BJ (cell line): Measurements from ENCODE around the gene SORL1. TPM values are rescaled to one million over a fixed set of nuclear protein-coding genes. Genes with fewer than 3 reads are reported as not detected.
"Not testable (repeated sequence)": the region's sequence is repeated elsewhere in the genome, so short reads cannot be mapped to it uniquely, and the experiment has no call there.

Experiments
- CTCF ChIA-PET: fragments of 350-600 bp; formaldehyde crosslinking; extraction: SDS; loops from one replicate; lab custom pipeline; 2021; ENCODE audit warnings: antibody characterized with exemption, inconsistent platforms; lab: Yijun Ruan, JAX
- POLR2A ChIA-PET: fragments of 300-600 bp; sonication (Branson Sonifier 250); formaldehyde crosslinking; extraction: SDS; loops from one replicate; lab custom pipeline; 2021; ENCODE audit warnings: antibody characterized with exemption; lab: Charles Lee
- DNase-seq: peaks from one replicate; pipeline ENCODE4 v3.0.0-alpha.2; 2011; ENCODE audit warnings: low read depth
- H3K27me3 ChIP-seq: 2 replicates; pipeline ENCODE4 v1.6.0; 2011; ENCODE audit warnings: low read length; ENCODE audit not compliant: control insufficient read depth, insufficient read depth
- H3K36me3 ChIP-seq: 2 replicates; pipeline ENCODE4 v1.5.1; 2011; ENCODE audit warnings: low read length; ENCODE audit not compliant: control insufficient read depth, insufficient read depth
- H3K4me3 ChIP-seq: 2 replicates; pipeline ENCODE4 v1.5.1; 2011; ENCODE audit warnings: low read depth, mild to moderate bottlenecking, control low read depth, low read length
- polyA plus RNA-seq: library from polyadenylated mRNA; depleted of rRNA; stranded (reverse); fragments of >200 nt; gene quantifications from 2 replicates; pipeline ENCODE4 v1.2.3, GENCODE V29; 2011
- TF ChIP-seq, protein P1 (sequence below): IDR thresholded peaks from 2 replicates; pipeline ENCODE4 v1.5.1; 2011; ENCODE audit warnings: low read depth, mild to moderate bottlenecking, control low read depth, inconsistent platforms, low read length, moderate library complexity; ENCODE audit not compliant: insufficient read depth

The SORL1 gene
- polyA plus RNA-seq, 1 experiment, result 1.4 TPM

DNA sequence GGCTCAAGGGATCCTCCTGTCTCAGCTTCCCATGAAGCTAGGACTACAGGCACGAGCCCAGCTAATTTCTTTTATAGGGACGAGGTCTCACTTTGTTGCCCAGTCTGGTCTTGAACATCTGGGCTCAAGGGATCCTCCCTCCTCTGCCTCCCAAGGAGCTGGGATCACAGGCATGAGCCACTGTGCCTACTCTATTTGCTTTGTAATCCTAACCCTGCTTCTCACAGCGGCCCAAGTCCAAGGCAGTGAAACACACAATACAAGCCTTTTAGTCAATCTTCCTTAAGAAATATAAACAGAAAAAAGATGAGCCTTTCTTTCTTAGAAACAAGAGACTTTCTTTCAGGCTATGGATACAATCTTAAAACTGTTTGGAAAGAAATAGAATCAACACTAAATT, 115.9 kb downstream of the SORL1 start:
- Histone ChIP-seq H3K4me3 (no peak overlapping the region), H3K27me3 (no peaks in the 10 kb centered on the region; the same call in none of the 2 replicates), H3K36me3 (no peaks in the 10 kb centered on the region)
- no peak for DNase-seq
- TF ChIP-seq, protein P1, sequence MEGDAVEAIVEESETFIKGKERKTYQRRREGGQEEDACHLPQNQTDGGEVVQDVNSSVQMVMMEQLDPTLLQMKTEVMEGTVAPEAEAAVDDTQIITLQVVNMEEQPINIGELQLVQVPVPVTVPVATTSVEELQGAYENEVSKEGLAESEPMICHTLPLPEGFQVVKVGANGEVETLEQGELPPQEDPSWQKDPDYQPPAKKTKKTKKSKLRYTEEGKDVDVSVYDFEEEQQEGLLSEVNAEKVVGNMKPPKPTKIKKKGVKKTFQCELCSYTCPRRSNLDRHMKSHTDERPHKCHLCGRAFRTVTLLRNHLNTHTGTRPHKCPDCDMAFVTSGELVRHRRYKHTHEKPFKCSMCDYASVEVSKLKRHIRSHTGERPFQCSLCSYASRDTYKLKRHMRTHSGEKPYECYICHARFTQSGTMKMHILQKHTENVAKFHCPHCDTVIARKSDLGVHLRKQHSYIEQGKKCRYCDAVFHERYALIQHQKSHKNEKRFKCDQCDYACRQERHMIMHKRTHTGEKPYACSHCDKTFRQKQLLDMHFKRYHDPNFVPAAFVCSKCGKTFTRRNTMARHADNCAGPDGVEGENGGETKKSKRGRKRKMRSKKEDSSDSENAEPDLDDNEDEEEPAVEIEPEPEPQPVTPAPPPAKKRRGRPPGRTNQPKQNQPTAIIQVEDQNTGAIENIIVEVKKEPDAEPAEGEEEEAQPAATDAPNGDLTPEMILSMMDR, result no peak
- ChIA-PET CTCF (interaction anchor here (0.7 kb wide), 1 partner anchor 14 kb away, joined by 3 read pairs; no protein-coding TSS in a partner anchor), POLR2A (no interaction called here)

DNA sequence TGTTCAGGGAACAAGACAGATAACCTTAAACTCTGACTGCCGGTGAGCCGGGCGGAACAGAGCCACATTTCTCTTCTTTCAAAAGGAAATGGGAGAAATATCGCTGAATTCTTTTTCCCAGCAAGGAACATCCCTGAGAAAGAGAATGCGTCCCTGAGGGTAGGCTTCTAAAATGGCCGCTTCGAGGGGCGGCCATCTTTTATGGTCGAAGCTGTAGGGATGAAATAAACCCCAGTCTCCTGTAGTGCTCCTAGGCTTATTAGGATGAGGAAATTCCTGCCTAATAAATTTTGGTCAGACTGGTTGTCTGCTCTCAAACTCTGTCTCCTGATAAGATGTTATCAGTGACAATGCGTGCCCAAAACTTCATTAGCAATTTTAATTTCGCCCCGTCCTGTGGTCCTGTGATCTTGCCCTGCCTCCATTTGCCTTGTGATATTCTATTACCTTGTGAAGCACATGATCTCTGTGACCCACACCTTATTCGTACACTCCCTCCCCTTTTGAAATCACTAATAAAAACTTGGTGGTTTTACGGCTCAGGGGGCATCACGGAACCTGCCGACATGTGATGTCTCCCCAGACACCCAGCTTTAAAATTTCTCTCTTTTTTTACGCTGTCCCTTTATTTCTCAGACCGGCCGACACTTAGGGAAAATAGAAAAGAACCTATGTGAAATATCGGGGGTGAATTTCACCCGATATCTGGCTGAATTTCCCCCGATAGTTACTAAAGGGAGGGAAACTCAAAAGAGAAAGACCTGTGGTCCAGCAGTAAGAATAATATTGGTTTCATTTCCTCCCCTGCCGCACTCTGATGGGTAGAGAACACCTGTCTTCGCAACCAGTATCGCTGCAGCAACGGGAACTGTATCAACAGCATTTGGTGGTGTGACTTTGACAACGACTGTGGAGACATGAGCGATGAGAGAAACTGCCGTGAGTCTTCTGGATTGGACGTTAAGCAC, 117.5 kb downstream of the SORL1 start:
- H3K27me3 ChIP-seq, H3K36me3 ChIP-seq, DNase-seq, POLR2A ChIA-PET, H3K4me3 ChIP-seq, CTCF ChIA-PET: not testable (repeated sequence)

DNA sequence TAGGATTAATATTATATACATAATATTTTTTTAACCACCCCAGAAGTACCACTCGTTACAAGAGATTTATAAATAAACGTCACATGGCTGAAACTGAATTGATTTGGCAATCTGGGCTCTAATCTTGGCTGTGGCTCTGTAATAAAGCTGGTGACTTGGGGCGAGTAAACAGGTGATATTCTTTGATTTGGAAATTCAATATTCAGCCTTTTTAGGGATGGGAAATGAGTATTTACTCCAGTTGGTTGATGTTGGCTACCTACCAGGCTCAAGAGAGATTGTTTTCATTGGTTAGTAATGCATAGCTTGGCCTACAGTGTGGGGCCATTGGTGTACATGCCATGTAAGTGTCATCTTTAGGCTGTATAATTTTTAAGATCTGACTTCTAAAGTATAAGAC, 118.3 kb downstream of the SORL1 start:
- TF ChIP-seq, protein P1, result no peak
- ChIA-PET CTCF (interaction anchor here (1.9 kb wide), 1 partner anchor 21 kb away, joined by 6 read pairs; no protein-coding TSS in a partner anchor), POLR2A (no interaction called here)
- no peak overlapping the region for H3K4me3 ChIP-seq
- no peaks in the 10 kb centered on the region; the same call in 1 of the 2 replicates for H3K27me3 ChIP-seq
- H3K36me3 ChIP-seq, result no peaks in the 10 kb centered on the region
- DNase-seq, result no peak

DNA sequence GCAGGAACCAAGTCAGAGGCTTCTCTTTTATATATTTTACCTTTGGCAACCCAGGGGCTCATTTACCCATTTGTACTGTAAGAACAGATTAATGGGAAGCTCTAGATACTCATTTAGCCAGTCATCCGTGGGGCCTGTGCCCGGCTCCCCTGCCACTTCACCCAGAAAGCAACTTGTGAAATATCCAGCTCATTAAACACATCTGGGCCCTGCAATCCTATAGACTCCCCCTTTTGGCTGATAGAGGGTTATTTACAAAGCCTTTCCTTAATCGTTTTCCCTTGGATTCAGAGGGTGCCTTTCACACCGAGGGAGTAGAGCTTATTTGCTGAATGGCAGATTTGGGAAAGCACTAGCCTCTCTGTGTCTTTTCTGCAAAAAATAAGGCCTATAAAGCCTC, 119.4 kb downstream of the SORL1 start:
- Histone ChIP-seq H3K27me3 (no peaks in the 10 kb centered on the region; the same call in 1 of the 2 replicates), H3K36me3 (no peaks in the 10 kb centered on the region), H3K4me3 (no peak overlapping the region)
- DNase-seq, result no peak
- TF ChIP-seq, protein P1, result no peak
- ChIA-PET CTCF (interaction anchor here (0.6 to 1.9 kb wide), 6 partner anchors 12 to 1289 kb away, joined by 3 to 6 read pairs (median 3); no protein-coding TSS in a partner anchor), POLR2A (no interaction called here)

DNA sequence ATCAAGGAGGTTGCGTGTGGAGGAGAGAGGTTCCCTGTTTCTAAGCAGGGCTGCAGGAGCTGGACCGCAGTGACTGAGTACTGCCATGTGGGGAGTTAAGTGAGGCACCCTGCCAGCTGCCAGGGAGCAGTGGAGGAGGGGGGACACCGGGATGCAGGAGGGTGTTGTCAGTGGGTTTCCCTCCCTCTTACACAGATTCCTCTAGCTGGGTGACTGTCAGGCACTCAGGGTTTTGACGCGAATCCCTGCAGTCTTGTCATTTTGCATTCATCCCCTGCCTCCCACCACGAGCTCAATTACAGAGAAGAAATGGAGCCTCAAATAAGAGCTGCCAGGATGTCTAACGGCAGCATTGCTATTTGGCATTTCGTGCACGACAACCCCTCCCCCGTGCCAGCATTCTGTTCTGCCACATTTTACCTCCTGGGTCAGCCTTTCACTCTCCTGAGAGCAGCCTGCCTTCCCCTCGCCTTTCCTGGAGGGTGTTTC, 120.5 kb downstream of the SORL1 start:
- POLR2A ChIA-PET, result no interaction called here
- Histone ChIP-seq H3K4me3 (no peak overlapping the region), H3K36me3 (no peaks in the 10 kb centered on the region), H3K27me3 (no peaks in the 10 kb centered on the region; the same call in 1 of the 2 replicates)
- TF ChIP-seq, protein P1, result no peak
- no peak for DNase-seq
- CTCF ChIA-PET, result interaction anchor here (1.3 to 1.9 kb wide), 3 partner anchors 13 to 122 kb away, joined by 3 to 6 read pairs (median 3); no protein-coding TSS in a partner anchor
